ENCODE data around the gene GPR171.
A peak's percentile ranks its signal among the peaks of the same experiment; 100 is the strongest.
"Not testable (repeated sequence)": the region's sequence is repeated elsewhere in the genome, so short reads cannot be mapped to it uniquely, and the experiment has no call there.

GPR171 gene

GRCh38 chr3:151203051-151203420 lies at the start of gene GPR171:
Gene GPR171, minus strand, starts transcription at chr3:151203216. Its CDS starts 3,830 bp downstream, at chr3:151199386.
- no peak for DNase-seq

GRCh38 chr3:151248772-151249337 lies 45.8 kb upstream of the GPR171 start:
- DNase-seq: no peak

- not testable (repeated sequence) for DNase-seq
Observed at GRCh38 chr3:151242006-151242405, 39.0 kb upstream of the GPR171 start.

- no peak for DNase-seq
Observed at GRCh38 chr3:151236736-151237135, 33.7 kb upstream of the GPR171 start.

- DNase-seq: no peak
Observed at GRCh38 chr3:151236316-151236715, 33.3 kb upstream of the GPR171 start.

GRCh38 chr3:151234825-151235224 lies 31.8 kb upstream of the GPR171 start:
- no peak for DNase-seq

GRCh38 chr3:151232991-151233390 lies 30.0 kb upstream of the GPR171 start:
- no peak for DNase-seq

GRCh38 chr3:151232403-151232802 lies 29.4 kb upstream of the GPR171 start:
- DNase-seq: not testable (repeated sequence)

GRCh38 chr3:151230646-151231045 lies 27.6 kb upstream of the GPR171 start:
- no peak for DNase-seq

GRCh38 chr3:151228666-151229040 lies 25.6 kb upstream of the GPR171 start:
- DNase-seq: no peak

GRCh38 chr3:151227807-151228665 lies 25.0 kb upstream of the GPR171 start:
- peak; percentile 32 for DNase-seq

GRCh38 chr3:151227266-151227806 lies 24.3 kb upstream of the GPR171 start:
- no peak for DNase-seq

- no peak for DNase-seq
Observed at GRCh38 chr3:151226825-151227224, 23.8 kb upstream of the GPR171 start.

- DNase-seq: no peak
Observed at GRCh38 chr3:151226088-151226563, 23.1 kb upstream of the GPR171 start.

GRCh38 chr3:151225040-151225975 lies 22.3 kb upstream of the GPR171 start:
- no peak for DNase-seq

GRCh38 chr3:151224268-151224866 lies 21.4 kb upstream of the GPR171 start:
- DNase-seq: no peak

GRCh38 chr3:151219056-151219455 lies 16.0 kb upstream of the GPR171 start:
- no peak for DNase-seq

- no peak for DNase-seq
Observed at GRCh38 chr3:151218136-151218535, 15.1 kb upstream of the GPR171 start.

- DNase-seq: no peak
Observed at GRCh38 chr3:151216641-151217607, 13.9 kb upstream of the GPR171 start.

GRCh38 chr3:151214459-151214858 lies 11.4 kb upstream of the GPR171 start:
- DNase-seq: no peak

- no peak for DNase-seq
Observed at GRCh38 chr3:151213881-151214280, 10.9 kb upstream of the GPR171 start.

All from GOT3 (cell line).